DND-41 (cell line): Measurements from ENCODE around the gene PPIL1.

Experiments
- ATAC-seq: fragments of 200-7000 bp; cut with Tn5 transposase; 3 replicates; pipeline ENCODE4 v1.9.1; 2021; ENCODE audit warnings: low read depth; ENCODE audit not compliant: insufficient read depth
- DNase-seq: peaks from one replicate; pipeline ENCODE4 v3.0.0-alpha.2; 2020
- H2AFZ ChIP-seq: 2 replicates; pipeline ENCODE4 v1.6.0; 2012; ENCODE audit warnings: low read depth, low read length
- H3K27ac ChIP-seq: 2 replicates; pipeline ENCODE4 v1.5.1; 2012; ENCODE audit warnings: low read length, inconsistent platforms
- H3K27me3 ChIP-seq: fragments of 200-600 bp; sonication (generic); 2 replicates; pipeline ENCODE4 v1.6.0; 2012; ENCODE audit warnings: low read length, mild to moderate bottlenecking, inconsistent platforms; ENCODE audit not compliant: insufficient read depth, poor library complexity
- H3K36me3 ChIP-seq: 2 replicates; pipeline ENCODE4 v1.5.1; 2012; ENCODE audit warnings: low read length, inconsistent platforms; ENCODE audit not compliant: insufficient read depth
- H3K4me1 ChIP-seq: 2 replicates; pipeline ENCODE4 v1.5.1; 2012; ENCODE audit warnings: mild to moderate bottlenecking, low read length; ENCODE audit not compliant: insufficient read depth
- H3K4me2 ChIP-seq: 2 replicates; pipeline ENCODE4 v1.6.0; 2012; ENCODE audit warnings: mild to moderate bottlenecking, moderate library complexity, low read length, inconsistent platforms; ENCODE audit not compliant: insufficient read depth
- H3K4me3 ChIP-seq, 2 experiments: fragments of 200-600 bp in 1 of 2; shearing (Covaris generic) in 1 of 2; 2 replicates each; pipeline ENCODE4 v1.5.1; 2012 to 2016; ENCODE audit warnings: inconsistent platforms in 2 of 2, low read length in 2 of 2, mild to moderate bottlenecking in 2 of 2, low read depth in 1 of 2, moderate library complexity in 1 of 2
- H3K79me2 ChIP-seq: 2 replicates; pipeline ENCODE4 v1.6.0; 2012; ENCODE audit warnings: low read length, inconsistent platforms; ENCODE audit not compliant: insufficient read depth
- H3K9ac ChIP-seq: 2 replicates; pipeline ENCODE4 v1.6.0; 2012; ENCODE audit warnings: low read depth, mild to moderate bottlenecking, inconsistent platforms, low read length, moderate library complexity
- H3K9me3 ChIP-seq: 2 replicates; pipeline ENCODE4 v1.5.1; 2012; ENCODE audit warnings: low read length, moderate library complexity, mild to moderate bottlenecking, inconsistent platforms; ENCODE audit not compliant: insufficient read depth, severe bottlenecking
- H4K20me1 ChIP-seq: 2 replicates; pipeline ENCODE4 v1.6.0; 2012; ENCODE audit warnings: low read length; ENCODE audit not compliant: insufficient read depth
- EZH2 ChIP-seq: IDR thresholded peaks from 3 replicates; pipeline ENCODE4 v1.6.1; 2012; ENCODE audit warnings: borderline replicate concordance, low read depth, mild to moderate bottlenecking, moderate library complexity, low read length, inconsistent platforms; ENCODE audit not compliant: severe bottlenecking
- TF ChIP-seq, protein P1 (sequence below): IDR thresholded peaks from 2 replicates; pipeline ENCODE4 v1.5.1; 2012; ENCODE audit warnings: borderline replicate concordance, low read length, moderate library complexity, mild to moderate bottlenecking; ENCODE audit not compliant: poor library complexity, severe bottlenecking; ENCODE audit errors: extremely low read depth

PPIL1 gene

DNA sequence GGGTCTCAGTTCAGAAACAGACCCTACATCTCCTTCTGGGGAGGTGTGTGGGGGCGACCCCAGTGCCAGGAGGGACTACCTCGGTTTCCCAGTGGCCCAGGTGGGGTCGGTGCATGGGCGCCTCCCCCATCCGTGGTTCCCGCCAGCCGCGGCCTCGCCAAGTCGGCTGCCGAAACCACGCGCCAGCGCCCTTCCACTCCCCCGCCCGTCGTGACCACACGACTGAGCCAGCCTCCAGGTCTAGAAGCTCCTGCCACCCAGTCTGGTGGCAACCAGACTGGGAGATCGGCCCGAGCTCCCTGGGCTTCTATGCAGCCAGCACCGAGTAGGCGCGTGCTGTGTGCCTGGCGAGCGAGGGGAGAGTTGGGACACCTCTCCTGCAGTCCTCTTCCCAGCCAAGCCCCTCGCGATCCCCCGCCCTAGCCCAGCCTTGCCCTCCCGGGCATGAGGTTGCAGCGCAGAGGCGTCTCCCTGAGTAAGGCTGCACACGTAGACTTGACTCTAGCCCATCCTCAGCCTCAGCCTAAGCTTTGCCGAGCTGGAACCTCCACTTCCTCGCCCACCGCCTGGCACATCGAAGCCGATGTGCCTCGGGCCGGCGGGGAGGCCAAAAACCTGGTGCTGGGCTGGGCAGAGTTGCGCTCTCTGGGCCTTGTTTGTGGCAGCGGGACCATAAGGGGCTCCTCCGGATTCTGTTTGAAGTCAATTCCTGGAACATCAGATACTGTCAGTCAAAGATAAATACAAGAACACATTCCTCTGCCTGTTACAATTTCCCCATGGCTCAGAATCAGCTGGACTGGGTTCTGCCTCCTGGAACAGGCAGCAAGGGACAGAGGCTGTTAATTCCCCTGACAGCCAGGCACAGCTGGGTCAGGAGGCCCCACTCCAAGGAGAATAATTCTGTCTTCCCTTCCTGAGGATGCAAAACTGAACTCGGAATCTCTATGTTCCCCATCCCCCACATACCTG is 33.9 kb downstream of the PPIL1 start:
- Histone ChIP-seq H3K79me2 (no peaks in the 10 kb centered on the region), H3K4me3 (0 out of 4 replicates have a peak overlapping the region, but pooled peaks of 1 of the 2 experiments have one; percentile 51), H3K4me1 (peaks cover 12% of the 10 kb centered on the region), H3K4me2 (peak overlapping the region; percentile 85), H3K36me3 (no peaks in the 10 kb centered on the region), H3K27ac (no peak overlapping the region), H4K20me1 (peaks cover 4% of the 10 kb centered on the region; the same call in 1 of the 2 replicates), H2AFZ (no peak overlapping the region), H3K27me3 (peaks cover 6% of the 10 kb centered on the region), H3K9me3 (no peaks in the 10 kb centered on the region), H3K9ac (peak overlapping the region; percentile 49; the same call in 1 of the 2 replicates)
- no peak for TF ChIP-seq EZH2
- TF ChIP-seq, protein P1, sequence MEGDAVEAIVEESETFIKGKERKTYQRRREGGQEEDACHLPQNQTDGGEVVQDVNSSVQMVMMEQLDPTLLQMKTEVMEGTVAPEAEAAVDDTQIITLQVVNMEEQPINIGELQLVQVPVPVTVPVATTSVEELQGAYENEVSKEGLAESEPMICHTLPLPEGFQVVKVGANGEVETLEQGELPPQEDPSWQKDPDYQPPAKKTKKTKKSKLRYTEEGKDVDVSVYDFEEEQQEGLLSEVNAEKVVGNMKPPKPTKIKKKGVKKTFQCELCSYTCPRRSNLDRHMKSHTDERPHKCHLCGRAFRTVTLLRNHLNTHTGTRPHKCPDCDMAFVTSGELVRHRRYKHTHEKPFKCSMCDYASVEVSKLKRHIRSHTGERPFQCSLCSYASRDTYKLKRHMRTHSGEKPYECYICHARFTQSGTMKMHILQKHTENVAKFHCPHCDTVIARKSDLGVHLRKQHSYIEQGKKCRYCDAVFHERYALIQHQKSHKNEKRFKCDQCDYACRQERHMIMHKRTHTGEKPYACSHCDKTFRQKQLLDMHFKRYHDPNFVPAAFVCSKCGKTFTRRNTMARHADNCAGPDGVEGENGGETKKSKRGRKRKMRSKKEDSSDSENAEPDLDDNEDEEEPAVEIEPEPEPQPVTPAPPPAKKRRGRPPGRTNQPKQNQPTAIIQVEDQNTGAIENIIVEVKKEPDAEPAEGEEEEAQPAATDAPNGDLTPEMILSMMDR: no peak
- DNase-seq (peak; percentile 22), ATAC-seq (no peak; the same call in 1 of the 3 replicates)

- Histone ChIP-seq H2AFZ (peak overlapping the region; percentile 54), H3K9ac (peak overlapping the region; percentile 49), H4K20me1 (peaks cover 4% of the 10 kb centered on the region; the same call in 1 of the 2 replicates), H3K27ac (no peak overlapping the region), H3K4me1 (peaks cover 12% of the 10 kb centered on the region), H3K36me3 (no peaks in the 10 kb centered on the region), H3K4me3 (peak overlapping the region in 1 of 2 experiments; percentile 51; a peak in 3 of 4 replicates), H3K27me3 (peaks cover 6% of the 10 kb centered on the region), H3K79me2 (no peaks in the 10 kb centered on the region), H3K4me2 (peak overlapping the region; percentile 85), H3K9me3 (no peaks in the 10 kb centered on the region)
- ATAC-seq (peak; percentile 78), DNase-seq (peak; percentile 65)
- TF ChIP-seq, protein P1: peak; percentile 42
- TF ChIP-seq EZH2: no peak
Measured at GRCh38 chr6:36839749-36840431, 34.7 kb downstream of the PPIL1 start.

DNA sequence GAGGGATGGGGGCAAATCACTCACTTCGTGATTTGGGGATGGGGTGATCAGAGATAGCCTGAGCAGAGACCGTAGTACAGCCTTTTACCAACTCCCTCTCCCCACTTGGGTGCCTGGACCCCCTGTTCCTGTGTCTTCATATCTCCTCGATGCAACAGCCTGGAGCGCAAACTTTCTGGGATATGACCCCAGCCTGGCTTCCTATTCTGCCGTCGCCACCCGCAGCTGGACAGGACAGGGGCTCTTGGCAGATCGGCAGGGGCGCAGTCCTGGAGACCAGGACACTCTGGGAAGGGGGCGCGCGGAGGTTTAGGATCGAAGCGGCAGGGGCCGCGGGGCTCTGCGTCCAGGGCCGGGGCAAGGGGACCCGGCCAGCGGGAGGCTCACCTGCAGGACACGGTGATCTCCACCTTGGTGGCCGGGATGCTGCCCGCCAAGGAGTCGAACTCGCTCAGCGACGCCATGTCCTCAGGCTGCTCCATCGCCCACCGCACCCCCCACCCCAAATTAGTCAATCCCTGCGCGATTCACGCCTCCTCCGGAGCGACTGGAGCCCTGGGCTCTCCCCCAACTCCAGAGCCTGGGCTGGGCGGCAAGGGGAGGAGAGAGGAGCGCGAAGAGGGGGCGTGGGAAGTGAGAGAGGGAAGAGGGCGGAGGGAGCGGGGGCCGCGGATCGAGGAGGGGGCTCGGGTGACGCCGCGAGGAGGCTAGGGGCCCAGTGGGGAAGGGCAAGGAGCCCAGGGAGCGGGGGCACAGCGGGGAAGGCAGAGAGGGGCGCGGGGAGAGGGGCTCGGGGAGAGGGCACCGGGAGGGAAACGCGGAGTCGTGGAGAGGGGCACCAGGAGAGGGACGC is 35.5 kb downstream of the PPIL1 start, which contains the start of gene CPNE5:
CPNE5 (minus strand) TSS at position 549 of the 853 bp plus-strand sequence; CDS start at position 482, 67 bp downstream.
- H3K4me2 ChIP-seq: peak within 1 kb of the TSS; percentile 85
- H3K4me3 ChIP-seq: peak within 1 kb of the TSS in 1 of 2 experiments; percentile 51; a peak in 3 of 4 replicates
- H4K20me1 ChIP-seq: peaks cover 4% of the 10 kb centered on the region; the same call in 1 of the 2 replicates
- DNase-seq (peak; percentile 29), ATAC-seq (peak; percentile 12; the same call in 2 of the 3 replicates)
- no peak within 1 kb of the TSS for H3K27ac ChIP-seq
- peak within 1 kb of the TSS; percentile 49 for H3K9ac ChIP-seq
- H3K27me3 ChIP-seq: peaks cover 6% of the 10 kb centered on the region
- TF ChIP-seq, protein P1: no peak
- no peak for TF ChIP-seq EZH2
- H3K4me1 ChIP-seq: peaks cover 12% of the 10 kb centered on the region
- no peaks in the 10 kb centered on the region for H3K9me3 ChIP-seq
- no peaks in the 10 kb centered on the region for H3K79me2 ChIP-seq
- H3K36me3 ChIP-seq: no peaks in the 10 kb centered on the region
- peak within 1 kb of the TSS; percentile 54 for H2AFZ ChIP-seq
